HepG2 (cell line): ENCODE data around the gene C2orf76. TPM values are rescaled to one million over a fixed set of nuclear protein-coding genes. Genes with fewer than 3 reads are reported as not detected.

Source experiments
- ARID4A ChIP-seq: sonication (generic); formaldehyde crosslinking; IDR thresholded peaks from 2 replicates; pipeline ENCODE4 v1.5.0; 2020; ENCODE audit warnings: mild to moderate bottlenecking, missing genetic modification reagents, borderline replicate concordance
- DDIT3 ChIP-seq: sonication (generic); formaldehyde crosslinking; IDR thresholded peaks from 2 replicates; pipeline ENCODE4 v1.4.0; 2020; ENCODE audit warnings: mild to moderate bottlenecking, missing genetic modification reagents
- FOSL1 ChIP-seq: sonication (generic); formaldehyde crosslinking; IDR thresholded peaks from 2 replicates; pipeline ENCODE4 v1.9.0; 2021; ENCODE audit warnings: missing genetic modification reagents, borderline replicate concordance
- HNRNPH1 ChIP-seq: fragments of 200-400 bp; formaldehyde crosslinking; optimal IDR thresholded peaks from 2 replicates; pipeline ENCODE3; 2017; ENCODE audit warnings: mild to moderate bottlenecking, low read depth, low read length
- HOXA5 ChIP-seq: sonication (generic); formaldehyde crosslinking; IDR thresholded peaks from 2 replicates; pipeline ENCODE4 v1.4.0; 2020; ENCODE audit warnings: missing genetic modification reagents
- NR2C2 ChIP-seq: sonication (generic); formaldehyde crosslinking; IDR thresholded peaks from 2 replicates; pipeline ENCODE4 v1.4.0; 2020; ENCODE audit warnings: missing genetic modification reagents, mild to moderate bottlenecking, moderate library complexity, borderline replicate concordance
- SRSF1 ChIP-seq: fragments of 200-400 bp; formaldehyde crosslinking; optimal IDR thresholded peaks from 2 replicates; pipeline ENCODE3; 2017; ENCODE audit warnings: mild to moderate bottlenecking, low read depth, low read length, moderate library complexity
- ZBTB25 ChIP-seq: IDR thresholded peaks from 2 replicates; pipeline ENCODE4 v1.6.1; 2018; ENCODE audit warnings: missing genetic modification reagents
- ZNF512B ChIP-seq: sonication (generic); formaldehyde crosslinking; IDR thresholded peaks from 2 replicates; pipeline ENCODE4 v1.5.1; 2020; ENCODE audit warnings: missing genetic modification reagents, mild to moderate bottlenecking, borderline replicate concordance
- ZNF556 ChIP-seq: sonication (generic); formaldehyde crosslinking; IDR thresholded peaks from 2 replicates; pipeline ENCODE4 v1.4.0; 2020; ENCODE audit warnings: mild to moderate bottlenecking, missing genetic modification reagents, borderline replicate concordance
- ZNF557 ChIP-seq: sonication (generic); formaldehyde crosslinking; IDR thresholded peaks from 2 replicates; pipeline ENCODE4 v1.4.0; 2020; ENCODE audit warnings: missing genetic modification reagents
- ZNF687 ChIP-seq: sonication (generic); formaldehyde crosslinking; IDR thresholded peaks from 2 replicates; pipeline ENCODE4 v1.5.1; 2020; ENCODE audit warnings: mild to moderate bottlenecking, missing genetic modification reagents, moderate library complexity
- polyA plus RNA-seq, 8 experiments: library from polyadenylated mRNA; depleted of rRNA in 3 of 8; stranded (reverse) in 7 of 8; unstranded in 1 of 8; fragments of >200 nt; fragmentation: Illumina TruSeq in 4 of 8; extraction: Trizol in 4 of 8; gene quantifications; 2 replicates each; pipeline versions ENCODE4 v1.2.1 to v1.2.3, GENCODE V29; 2011 to 2016; ENCODE audit warnings: low read depth in 4 of 8, missing spikeins in 1 of 8, mixed read lengths in 1 of 8; ENCODE audit not compliant: insufficient read depth in 1 of 8
- total RNA-seq, 5 experiments: library from RNA; depleted of rRNA; stranded (reverse); fragments of >200 nt; fragmentation: Illumina TruSeq; extraction: Trizol; gene quantifications; 2 replicates each; pipeline ENCODE4 v1.2.3, GENCODE V29; 2016; ENCODE audit warnings: low read depth in 1 of 5

C2orf76 gene
- total and polyA plus RNA-seq, 2 of the 13 experiments (the other 11 are each of a cell fraction or from before 2014, with no cell fraction given): 7.7 to 8.5 TPM

GRCh38 chr2:119290859-119291587 lies 75.6 kb downstream of the C2orf76 start (continued):
- TF ChIP-seq ZNF687 (peak; percentile 37; the same call in 1 of the 2 replicates), ZBTB25 (CRISPR knock-in tag) (peak; percentile 42; the same call in 1 of the 2 replicates), HNRNPH1 (no peak), ZNF557 (CRISPR knock-in tag) (0 out of 2 replicates have a peak, but pooled peaks have one; percentile 16), ZNF556 (CRISPR knock-in tag) (0 out of 2 replicates have a peak, but pooled peaks have one; percentile 35), NR2C2 (CRISPR knock-in tag) (no peak), HOXA5 (no peak), DDIT3 (CRISPR knock-in tag) (no peak), ZNF512B (CRISPR knock-in tag) (peak; percentile 65; the same call in 1 of the 2 replicates), SRSF1 (no peak), ARID4A (CRISPR knock-in tag) (peak; percentile 53; the same call in 1 of the 2 replicates), FOSL1 (CRISPR knock-in tag) (no peak)
